ENCODE measurements around the gene TESK1.
"Not testable (repeated sequence)": the region's sequence is repeated elsewhere in the genome, so short reads cannot be mapped to it uniquely, and the experiment has no call there.

Gene TESK1

GRCh38 chr9:35637427-35637955 lies 32.4 kb downstream of the TESK1 start:
- H3K14ac ChIP-seq (ENCODE audit: low read length); DNase-seq (ENCODE audit: low spot score); H3K27me3 ChIP-seq (ENCODE audit: control insufficient read depth in 3 of 3, insufficient read depth in 3 of 3, low read depth in 1 of 3, low read length in 3 of 3); H2BK15ac ChIP-seq (ENCODE audit: low read length); H3K79me1 ChIP-seq (ENCODE audit: low read depth, low read length); H3K23ac ChIP-seq (ENCODE audit: low read depth, low read length, poor library complexity); H2AK5ac ChIP-seq (ENCODE audit: low read depth, low read length); H2BK12ac ChIP-seq (ENCODE audit: low read length); H3K4me2 ChIP-seq (ENCODE audit: insufficient read depth, low read length, poor library complexity, severe bottlenecking); H3K18ac ChIP-seq (ENCODE audit: low read length); H4K91ac ChIP-seq (ENCODE audit: low read depth, low read length, poor library complexity); H3K36me3 ChIP-seq (replicated peaks in 1 of 2; ENCODE audit: control insufficient read depth in 2 of 2, insufficient read depth in 2 of 2, low read length in 2 of 2); H2AFZ ChIP-seq (ENCODE audit: low read length); H3K4me3 ChIP-seq (ENCODE audit: low read length in 2 of 2); H3K4ac ChIP-seq (ENCODE audit: low read length); H3K9ac ChIP-seq (ENCODE audit: low read depth, low read length, poor library complexity); H3K9me3 ChIP-seq (replicated peaks in 1 of 2; ENCODE audit: control insufficient read depth in 2 of 2, insufficient read depth in 1 of 2, low read depth in 1 of 2, low read length in 2 of 2); H2BK5ac ChIP-seq (ENCODE audit: low read length); H3K27ac ChIP-seq (replicated peaks; ENCODE audit: low read length); H2BK120ac ChIP-seq (ENCODE audit: low read depth, low read length); H4K8ac ChIP-seq (ENCODE audit: low read depth, low read length); H3K4me1 ChIP-seq (ENCODE audit: control insufficient read depth in 2 of 2, insufficient read depth in 1 of 2, low read depth in 1 of 2, low read length in 2 of 2): not testable (repeated sequence)
- no CpG with 5 or more reads among the region's 9 CpGs for WGBS, 2 donors (ENCODE audit: extremely low coverage in 2 of 2, insufficient read length in 2 of 2, insufficient replicate concordance in 1 of 2)

GRCh38 chr9:35638751-35639150 lies 33.7 kb downstream of the TESK1 start:
- not testable (repeated sequence) for H3K4me1 ChIP-seq (ENCODE audit: control insufficient read depth in 2 of 2, insufficient read depth in 1 of 2, low read depth in 1 of 2, low read length in 2 of 2); H2BK15ac ChIP-seq (ENCODE audit: low read length); H2BK120ac ChIP-seq (ENCODE audit: low read depth, low read length); H3K4me3 ChIP-seq (ENCODE audit: low read length in 2 of 2); H3K4ac ChIP-seq (ENCODE audit: low read length); H3K23ac ChIP-seq (ENCODE audit: low read depth, low read length, poor library complexity); DNase-seq (ENCODE audit: low spot score); H3K4me2 ChIP-seq (ENCODE audit: insufficient read depth, low read length, poor library complexity, severe bottlenecking); H3K27me3 ChIP-seq (ENCODE audit: control insufficient read depth in 3 of 3, insufficient read depth in 3 of 3, low read depth in 1 of 3, low read length in 3 of 3); H3K9ac ChIP-seq (ENCODE audit: low read depth, low read length, poor library complexity); H2BK5ac ChIP-seq (ENCODE audit: low read length); H3K14ac ChIP-seq (ENCODE audit: low read length); H3K79me1 ChIP-seq (ENCODE audit: low read depth, low read length); H3K27ac ChIP-seq (replicated peaks; ENCODE audit: low read length); H3K18ac ChIP-seq (ENCODE audit: low read length); H2BK12ac ChIP-seq (ENCODE audit: low read length); H2AFZ ChIP-seq (ENCODE audit: low read length); H3K36me3 ChIP-seq (replicated peaks in 1 of 2; ENCODE audit: control insufficient read depth in 2 of 2, insufficient read depth in 2 of 2, low read length in 2 of 2); H4K91ac ChIP-seq (ENCODE audit: low read depth, low read length, poor library complexity); H3K9me3 ChIP-seq (replicated peaks in 1 of 2; ENCODE audit: control insufficient read depth in 2 of 2, insufficient read depth in 1 of 2, low read depth in 1 of 2, low read length in 2 of 2); H2AK5ac ChIP-seq (ENCODE audit: low read depth, low read length); H4K8ac ChIP-seq (ENCODE audit: low read depth, low read length)
- WGBS, 2 donors (ENCODE audit: extremely low coverage in 2 of 2, insufficient read length in 2 of 2, insufficient replicate concordance in 1 of 2): no CpG with 5 or more reads among the region's 8 CpGs

DNA sequence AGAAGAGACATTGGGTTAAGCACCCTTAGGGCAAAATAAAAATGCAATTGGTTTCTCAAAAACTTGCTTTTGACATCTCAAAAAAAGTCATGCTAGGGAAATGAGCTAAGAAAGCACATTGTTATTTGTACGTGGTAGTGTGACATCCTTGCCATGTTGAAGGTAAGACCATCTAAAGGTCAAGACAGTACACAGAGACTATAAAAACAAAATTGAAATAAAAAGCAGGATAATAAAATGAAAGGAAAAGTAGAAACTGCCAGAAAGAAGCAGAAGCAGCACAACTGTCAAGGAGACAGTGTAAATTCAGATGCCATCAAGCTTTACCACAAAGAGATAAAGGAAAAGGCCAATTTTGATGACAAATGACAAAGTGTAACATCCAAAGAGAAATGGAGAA lies 34.2 kb downstream of the TESK1 start:
- DNase-seq (ENCODE audit: low spot score); H2BK5ac ChIP-seq (ENCODE audit: low read length); H3K79me1 ChIP-seq (ENCODE audit: low read depth, low read length); H3K9ac ChIP-seq (ENCODE audit: low read depth, low read length, poor library complexity); H3K23ac ChIP-seq (ENCODE audit: low read depth, low read length, poor library complexity); H4K91ac ChIP-seq (ENCODE audit: low read depth, low read length, poor library complexity); H3K4ac ChIP-seq (ENCODE audit: low read length); H2AFZ ChIP-seq (ENCODE audit: low read length); H2AK5ac ChIP-seq (ENCODE audit: low read depth, low read length); H3K27ac ChIP-seq (replicated peaks; ENCODE audit: low read length); H3K4me2 ChIP-seq (ENCODE audit: insufficient read depth, low read length, poor library complexity, severe bottlenecking); H2BK12ac ChIP-seq (ENCODE audit: low read length); H3K18ac ChIP-seq (ENCODE audit: low read length); H3K4me3 ChIP-seq (ENCODE audit: low read length in 2 of 2); H2BK120ac ChIP-seq (ENCODE audit: low read depth, low read length); H3K36me3 ChIP-seq (replicated peaks in 1 of 2; ENCODE audit: control insufficient read depth in 2 of 2, insufficient read depth in 2 of 2, low read length in 2 of 2); H3K14ac ChIP-seq (ENCODE audit: low read length); H3K27me3 ChIP-seq (ENCODE audit: control insufficient read depth in 3 of 3, insufficient read depth in 3 of 3, low read depth in 1 of 3, low read length in 3 of 3); H3K9me3 ChIP-seq (replicated peaks in 1 of 2; ENCODE audit: control insufficient read depth in 2 of 2, insufficient read depth in 1 of 2, low read depth in 1 of 2, low read length in 2 of 2); H4K8ac ChIP-seq (ENCODE audit: low read depth, low read length); H2BK15ac ChIP-seq (ENCODE audit: low read length); H3K4me1 ChIP-seq (ENCODE audit: control insufficient read depth in 2 of 2, insufficient read depth in 1 of 2, low read depth in 1 of 2, low read length in 2 of 2): not testable (repeated sequence)
- no CpG with 5 or more reads among the region's 1 CpG for WGBS, 2 donors (ENCODE audit: extremely low coverage in 2 of 2, insufficient read length in 2 of 2, insufficient replicate concordance in 1 of 2)

DNA sequence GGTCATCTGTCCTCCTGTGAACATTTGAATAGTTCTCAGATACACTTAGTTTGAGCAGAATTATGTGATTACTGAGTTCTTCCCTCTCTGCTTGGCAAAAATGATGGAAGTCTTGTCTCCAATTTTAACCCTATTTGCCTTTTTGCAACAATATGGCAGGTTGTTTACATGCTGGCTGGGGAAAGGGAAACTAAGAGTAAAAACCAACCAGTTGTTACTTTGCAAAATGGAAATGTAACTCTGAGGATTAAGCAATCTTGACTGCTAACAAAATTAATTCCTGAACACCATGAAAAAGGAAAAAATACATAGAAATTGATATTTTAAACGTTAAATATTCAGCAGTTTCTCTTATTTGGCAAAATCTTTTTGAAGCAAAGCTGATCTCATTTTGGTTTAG lies 34.6 kb downstream of the TESK1 start:
- Histone ChIP-seq H3K4me1 (ENCODE audit: control insufficient read depth in 2 of 2, insufficient read depth in 1 of 2, low read depth in 1 of 2, low read length in 2 of 2) (no peaks in the 10 kb centered on the region), H2BK5ac (ENCODE audit: low read length) (no peak overlapping the region), H3K36me3 (replicated peaks in 1 of 2; ENCODE audit: control insufficient read depth in 2 of 2, insufficient read depth in 2 of 2, low read length in 2 of 2) (no peaks in the 10 kb centered on the region), H3K9me3 (replicated peaks in 1 of 2; ENCODE audit: control insufficient read depth in 2 of 2, insufficient read depth in 1 of 2, low read depth in 1 of 2, low read length in 2 of 2) (no peaks in the 10 kb centered on the region), H2BK12ac (ENCODE audit: low read length) (no peak overlapping the region), H3K14ac (ENCODE audit: low read length) (no peak overlapping the region), H3K27ac (replicated peaks; ENCODE audit: low read length) (no peak overlapping the region), H3K23ac (ENCODE audit: low read depth, low read length, poor library complexity) (no peak overlapping the region), H3K4me2 (ENCODE audit: insufficient read depth, low read length, poor library complexity, severe bottlenecking) (no peak overlapping the region), H3K4me3 (ENCODE audit: low read length in 2 of 2) (no peak overlapping the region), H2BK15ac (ENCODE audit: low read length) (no peak overlapping the region), H3K9ac (ENCODE audit: low read depth, low read length, poor library complexity) (no peak overlapping the region), H3K18ac (ENCODE audit: low read length) (no peak overlapping the region), H4K91ac (ENCODE audit: low read depth, low read length, poor library complexity) (no peak overlapping the region), H4K8ac (ENCODE audit: low read depth, low read length) (no peak overlapping the region), H3K4ac (ENCODE audit: low read length) (no peak overlapping the region), H2AK5ac (ENCODE audit: low read depth, low read length) (no peak overlapping the region), H2AFZ (ENCODE audit: low read length) (no peak overlapping the region), H3K27me3 (ENCODE audit: control insufficient read depth in 3 of 3, insufficient read depth in 3 of 3, low read depth in 1 of 3, low read length in 3 of 3) (no peaks in the 10 kb centered on the region), H3K79me1 (ENCODE audit: low read depth, low read length) (no peaks in the 10 kb centered on the region), H2BK120ac (ENCODE audit: low read depth, low read length) (no peak overlapping the region)
- no CpG with 5 or more reads among the region's 1 CpG for WGBS, 2 donors (ENCODE audit: extremely low coverage in 2 of 2, insufficient read length in 2 of 2, insufficient replicate concordance in 1 of 2)
- no peak for DNase-seq (ENCODE audit: low spot score)

Measured in neuronal stem cell (in vitro differentiated cells).